ENCODE data around the gene FARP2.

- TF ChIP-seq MEF2A (IDR thresholded peaks at IDR 0.05; ENCODE audit: insufficient read depth, low read depth, low read length) (no peak), CHD1 (IDR thresholded peaks at IDR 0.05; ENCODE audit: low read depth, low read length) (no peak), SMAD1 (IDR thresholded peaks at IDR 0.05; ENCODE audit: low read depth, partially characterized antibody) (no peak), MYC (IDR thresholded peaks at IDR 0.05; ENCODE audit: insufficient read depth, insufficient read length, insufficient replicate concordance, low read length, severe bottlenecking) (no peak), RAD21 (IDR thresholded peaks at IDR 0.05; ENCODE audit: insufficient read depth, low read depth, low read length) (no peak), NFYA (IDR thresholded peaks at IDR 0.05; ENCODE audit: borderline replicate concordance, low read depth, low read length) (no peak), FOS (IDR thresholded peaks at IDR 0.05; ENCODE audit: borderline replicate concordance, extremely low read depth, insufficient read length) (no peak), CHD2 (IDR thresholded peaks at IDR 0.05; ENCODE audit: borderline replicate concordance, low read depth, low read length) (no peak), CEBPB (IDR thresholded peaks at IDR 0.05; ENCODE audit: borderline replicate concordance in 1 of 2, low read depth in 2 of 2, low read length in 2 of 2) (no peak)
- TF ChIP-seq, protein P1, sequence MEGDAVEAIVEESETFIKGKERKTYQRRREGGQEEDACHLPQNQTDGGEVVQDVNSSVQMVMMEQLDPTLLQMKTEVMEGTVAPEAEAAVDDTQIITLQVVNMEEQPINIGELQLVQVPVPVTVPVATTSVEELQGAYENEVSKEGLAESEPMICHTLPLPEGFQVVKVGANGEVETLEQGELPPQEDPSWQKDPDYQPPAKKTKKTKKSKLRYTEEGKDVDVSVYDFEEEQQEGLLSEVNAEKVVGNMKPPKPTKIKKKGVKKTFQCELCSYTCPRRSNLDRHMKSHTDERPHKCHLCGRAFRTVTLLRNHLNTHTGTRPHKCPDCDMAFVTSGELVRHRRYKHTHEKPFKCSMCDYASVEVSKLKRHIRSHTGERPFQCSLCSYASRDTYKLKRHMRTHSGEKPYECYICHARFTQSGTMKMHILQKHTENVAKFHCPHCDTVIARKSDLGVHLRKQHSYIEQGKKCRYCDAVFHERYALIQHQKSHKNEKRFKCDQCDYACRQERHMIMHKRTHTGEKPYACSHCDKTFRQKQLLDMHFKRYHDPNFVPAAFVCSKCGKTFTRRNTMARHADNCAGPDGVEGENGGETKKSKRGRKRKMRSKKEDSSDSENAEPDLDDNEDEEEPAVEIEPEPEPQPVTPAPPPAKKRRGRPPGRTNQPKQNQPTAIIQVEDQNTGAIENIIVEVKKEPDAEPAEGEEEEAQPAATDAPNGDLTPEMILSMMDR (IDR thresholded peaks at IDR 0.05 in 2 of 3, conservative IDR thresholded peaks at IDR 0.05 in 1 of 3; ENCODE audit: control insufficient read depth in 2 of 3, extremely low read depth in 1 of 3, insufficient read depth in 1 of 3, low read depth in 3 of 3, low read length in 3 of 3), result no peak
Measured at GRCh38 chr2:241410739-241411176, 54.7 kb downstream of the FARP2 start.

All from GM12878 (cell line).